RWPE1 (cell line): ENCODE results near the gene S100A2.
"Not testable (repeated sequence)": the region's sequence is repeated elsewhere in the genome, so short reads cannot be mapped to it uniquely, and the experiment has no call there.

Experiments
- CTCF ChIA-PET: fragments of 350-600 bp; sonication (Branson Sonifier 250); formaldehyde crosslinking; extraction: SDS; loops from one replicate; lab custom pipeline; 2021; lab: Yijun Ruan, JAX
- POLR2A ChIA-PET: fragments of 400-600 bp; formaldehyde crosslinking; extraction: SDS; loops from one replicate; lab custom pipeline; 2020; ENCODE audit warnings: antibody characterized with exemption; ENCODE audit not compliant: low non-redundant PET; lab: Yijun Ruan, JAX
- DNase-seq: peaks from one replicate; pipeline ENCODE4 v3.0.0; 2012; ENCODE audit warnings: low spot score
- H3K27ac ChIP-seq: fragments of 450-650 bp; 2 replicates; pipeline ENCODE4 v1.5.1; 2017
- TF ChIP-seq, protein P1 (sequence below): fragments of 450-650 bp; conservative IDR thresholded peaks from 2 replicates; pipeline ENCODE4 v1.5.1; 2017; ENCODE audit warnings: low read depth, mild to moderate bottlenecking

The S100A2 gene

GRCh38 chr1:153563991-153564390 is 1.7 kb downstream of the S100A2 start:
- no peak for DNase-seq
- TF ChIP-seq, protein P1, sequence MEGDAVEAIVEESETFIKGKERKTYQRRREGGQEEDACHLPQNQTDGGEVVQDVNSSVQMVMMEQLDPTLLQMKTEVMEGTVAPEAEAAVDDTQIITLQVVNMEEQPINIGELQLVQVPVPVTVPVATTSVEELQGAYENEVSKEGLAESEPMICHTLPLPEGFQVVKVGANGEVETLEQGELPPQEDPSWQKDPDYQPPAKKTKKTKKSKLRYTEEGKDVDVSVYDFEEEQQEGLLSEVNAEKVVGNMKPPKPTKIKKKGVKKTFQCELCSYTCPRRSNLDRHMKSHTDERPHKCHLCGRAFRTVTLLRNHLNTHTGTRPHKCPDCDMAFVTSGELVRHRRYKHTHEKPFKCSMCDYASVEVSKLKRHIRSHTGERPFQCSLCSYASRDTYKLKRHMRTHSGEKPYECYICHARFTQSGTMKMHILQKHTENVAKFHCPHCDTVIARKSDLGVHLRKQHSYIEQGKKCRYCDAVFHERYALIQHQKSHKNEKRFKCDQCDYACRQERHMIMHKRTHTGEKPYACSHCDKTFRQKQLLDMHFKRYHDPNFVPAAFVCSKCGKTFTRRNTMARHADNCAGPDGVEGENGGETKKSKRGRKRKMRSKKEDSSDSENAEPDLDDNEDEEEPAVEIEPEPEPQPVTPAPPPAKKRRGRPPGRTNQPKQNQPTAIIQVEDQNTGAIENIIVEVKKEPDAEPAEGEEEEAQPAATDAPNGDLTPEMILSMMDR, result no peak
- H3K27ac ChIP-seq, result peak overlapping the region; percentile 100
- CTCF ChIA-PET, result interaction anchor here (0.7 kb wide), 1 partner anchor 11 kb away, joined by 4 read pairs; no protein-coding TSS in a partner anchor
- POLR2A ChIA-PET, result interaction anchor here (1.4 to 2.1 kb wide), 3 partner anchors 19 to 48 kb away, joined by 5 to 21 read pairs (median 6); partner anchors contain the start of gene S100A6

DNA sequence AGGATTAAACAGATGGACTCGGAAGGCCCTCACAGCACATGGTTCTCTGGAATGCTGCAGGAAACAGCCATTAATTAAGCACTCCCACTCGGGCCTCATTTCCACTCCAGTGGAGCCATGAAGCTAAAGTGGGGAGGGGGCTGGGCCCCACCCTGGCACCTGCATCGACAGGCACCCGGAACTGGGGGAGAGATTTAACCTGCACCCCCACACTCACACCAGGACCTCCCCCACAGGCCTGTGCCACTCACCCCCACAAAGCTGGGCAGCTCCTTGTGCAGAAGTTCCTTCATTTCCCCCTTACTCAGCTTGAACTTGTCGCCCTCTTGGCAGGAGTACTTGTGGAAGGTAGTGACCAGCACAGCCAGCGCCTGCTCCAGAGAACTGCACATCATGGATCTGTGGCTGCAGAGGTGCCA is 2.2 kb downstream of the S100A2 start:
- POLR2A ChIA-PET, result interaction anchor here (1.4 to 2.1 kb wide), 4 partner anchors 19 to 48 kb away, joined by 3 to 21 read pairs (median 6); partner anchors contain the start of gene S100A6
- TF ChIP-seq, protein P1, result no peak
- no peak for DNase-seq
- CTCF ChIA-PET, result interaction anchor here (0.7 kb wide), 1 partner anchor 10 kb away, joined by 4 read pairs; no protein-coding TSS in a partner anchor
- peak overlapping the region; percentile 100 for H3K27ac ChIP-seq

DNA sequence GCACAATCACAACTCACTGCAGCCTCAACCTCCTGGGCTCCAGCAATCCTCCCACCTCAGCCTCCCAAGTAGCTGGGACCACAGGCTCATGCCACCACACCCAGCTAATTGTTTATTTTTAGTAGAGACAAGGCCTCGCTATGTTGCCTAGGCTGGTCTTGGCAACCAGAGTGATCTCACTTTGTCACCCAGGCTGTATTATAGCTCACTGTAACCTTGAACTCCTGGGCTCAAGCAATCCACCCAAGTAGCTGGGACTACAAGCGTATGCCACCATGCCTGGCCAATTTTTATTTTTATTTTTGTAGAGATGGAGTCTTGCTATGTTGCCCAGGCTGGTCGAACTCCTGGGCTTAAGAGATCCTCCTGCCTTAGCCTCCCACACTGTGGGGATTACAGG is 3.6 kb downstream of the S100A2 start:
- ChIA-PET POLR2A (interaction anchor here (0.7 to 2.0 kb wide), 4 partner anchors 15 to 213 kb away, joined by 3 to 8 read pairs (median 4); partner anchors contain the start of genes PGLYRP4 and S100A6), CTCF (interaction anchor here (0.7 to 1.9 kb wide), 5 partner anchors 9 to 51 kb away, joined by 4 to 7 read pairs (median 5); no protein-coding TSS in a partner anchor)
- DNase-seq, result not testable (repeated sequence)
- H3K27ac ChIP-seq, result peak overlapping the region; percentile 100

DNA sequence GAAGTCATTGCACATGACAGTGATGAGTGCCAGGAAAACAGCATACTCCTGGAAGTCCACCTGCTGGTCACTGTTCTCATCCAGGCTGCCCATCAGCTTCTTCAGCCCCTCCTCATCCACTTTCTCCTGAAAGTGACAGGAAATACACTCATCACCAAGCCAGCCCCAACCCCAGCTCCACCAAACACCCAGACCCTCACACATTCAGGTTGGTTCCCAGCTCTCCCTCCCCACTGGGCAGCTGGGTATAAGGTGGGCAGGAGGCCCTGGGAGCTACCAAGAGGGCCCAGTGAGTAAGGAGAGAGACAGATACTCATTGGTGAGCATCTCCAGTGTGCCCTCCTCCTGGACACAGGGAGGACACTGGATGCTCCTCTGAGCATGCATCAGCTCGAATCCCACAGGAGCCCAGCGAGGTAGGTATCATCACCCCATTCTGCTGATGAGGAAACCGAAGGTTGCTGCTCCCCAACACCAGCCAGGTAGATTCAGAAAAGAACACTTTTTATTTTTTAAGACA is 4.1 kb downstream of the S100A2 start:
- DNase-seq, result no peak
- ChIA-PET POLR2A (interaction anchor here (1.8 to 2.0 kb wide), 2 partner anchors 15 to 25 kb away, joined by 4 to 8 read pairs; partner anchors contain the start of gene S100A6), CTCF (interaction anchor here (0.7 to 1.9 kb wide), 6 partner anchors 9 to 51 kb away, joined by 3 to 7 read pairs (median 5); no protein-coding TSS in a partner anchor)
- H3K27ac ChIP-seq, result peak overlapping the region; percentile 100
- TF ChIP-seq, protein P1, result no peak

- POLR2A ChIA-PET, result interaction anchor here (0.7 to 2.0 kb wide), 3 partner anchors 14 to 273 kb away, joined by 4 to 8 read pairs (median 4); partner anchors contain the start of gene S100A6
- DNase-seq, result no peak
- peak overlapping the region; percentile 100 for H3K27ac ChIP-seq
- TF ChIP-seq, protein P1, result no peak
- CTCF ChIA-PET, result interaction anchor here (0.9 to 1.9 kb wide), 5 partner anchors 8 to 50 kb away, joined by 3 to 7 read pairs (median 5); no protein-coding TSS in a partner anchor
Measured at GRCh38 chr1:153560771-153561465, 4.7 kb downstream of the S100A2 start.

DNA sequence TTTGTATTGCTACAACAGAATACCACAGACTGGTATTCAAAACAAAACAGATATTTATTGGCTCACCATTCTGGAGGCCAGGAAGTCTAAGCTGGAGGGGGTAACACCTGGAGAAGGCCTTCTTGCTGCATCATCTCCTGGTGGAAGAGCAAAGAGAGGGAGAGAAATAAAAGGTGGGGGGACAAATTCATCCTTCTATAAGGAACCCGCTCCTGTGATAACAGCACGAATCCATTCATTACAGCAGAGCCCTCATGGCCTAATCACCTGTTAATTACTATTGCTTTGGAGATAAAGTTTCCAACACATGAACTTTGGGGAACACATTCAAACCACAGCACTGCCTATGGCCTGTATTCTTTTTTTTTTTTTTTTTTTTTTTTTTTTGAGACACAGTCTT is 5.4 kb downstream of the S100A2 start:
- POLR2A ChIA-PET, result interaction anchor here (0.7 to 1.8 kb wide), 3 partner anchors 24 to 272 kb away, joined by 3 to 8 read pairs (median 4); partner anchors contain the start of gene S100A6
- peak overlapping the region; percentile 100 for H3K27ac ChIP-seq
- CTCF ChIA-PET, result interaction anchor here (1.4 kb wide), 1 partner anchor 50 kb away, joined by 3 read pairs; no protein-coding TSS in a partner anchor
- no peak for DNase-seq
- TF ChIP-seq, protein P1, result no peak
